ENCODE results near the gene SLC16A8. TPM values are rescaled to one million over a fixed set of nuclear protein-coding genes. Genes with fewer than 3 reads are reported as not detected.
"Not testable (repeated sequence)": the region's sequence is repeated elsewhere in the genome, so short reads cannot be mapped to it uniquely, and the experiment has no call there.

Gene SLC16A8
- total RNA-seq, 1 experiment from 2014 or later: not detected

GRCh38 chr22:38087855-38088254 is 3.9 kb upstream of the SLC16A8 start:
- DNase-seq (ENCODE audit: low read depth): no peak

GRCh38 chr22:38086942-38087341 is 3.0 kb upstream of the SLC16A8 start:
- DNase-seq (ENCODE audit: low read depth): no peak

- no peak for DNase-seq (ENCODE audit: low read depth)
Measured at GRCh38 chr22:38086001-38086845, 2.2 kb upstream of the SLC16A8 start.

- DNase-seq (ENCODE audit: low read depth): no peak
Measured at GRCh38 chr22:38085501-38085900, 1.5 kb upstream of the SLC16A8 start.

GRCh38 chr22:38085056-38085455 is 1.1 kb upstream of the SLC16A8 start:
- no peak for DNase-seq (ENCODE audit: low read depth)

GRCh38 chr22:38082986-38083710 is 836 bp downstream of the SLC16A8 start:
- DNase-seq (ENCODE audit: low read depth): no peak

GRCh38 chr22:38081941-38082828 is 1.8 kb downstream of the SLC16A8 start:
- DNase-seq (ENCODE audit: low read depth): no peak

- no peak for DNase-seq (ENCODE audit: low read depth)
Measured at GRCh38 chr22:38081636-38081940, 2.4 kb downstream of the SLC16A8 start.

- DNase-seq (ENCODE audit: low read depth): no peak
Measured at GRCh38 chr22:38080850-38081635, 2.9 kb downstream of the SLC16A8 start.

- DNase-seq (ENCODE audit: low read depth): no peak
Measured at GRCh38 chr22:38080474-38080849, 3.5 kb downstream of the SLC16A8 start.

- DNase-seq (ENCODE audit: low read depth): no peak
Measured at GRCh38 chr22:38079804-38080203, 4.2 kb downstream of the SLC16A8 start.

- not testable (repeated sequence) for DNase-seq (ENCODE audit: low read depth)
Measured at GRCh38 chr22:38079208-38079607, 4.8 kb downstream of the SLC16A8 start.

GRCh38 chr22:38078046-38078840 is 5.7 kb downstream of the SLC16A8 start:
- no peak for DNase-seq (ENCODE audit: low read depth)

- no peak for DNase-seq (ENCODE audit: low read depth)
Measured at GRCh38 chr22:38077595-38077994, 6.4 kb downstream of the SLC16A8 start.

- no peak for DNase-seq (ENCODE audit: low read depth)
Measured at GRCh38 chr22:38077096-38077495, 6.9 kb downstream of the SLC16A8 start.

GRCh38 chr22:38075961-38076360 is 8.0 kb downstream of the SLC16A8 start:
- no peak for DNase-seq (ENCODE audit: low read depth)

- no peak for DNase-seq (ENCODE audit: low read depth)
Measured at GRCh38 chr22:38075105-38075825, 8.7 kb downstream of the SLC16A8 start.

- DNase-seq (ENCODE audit: low read depth): no peak
Measured at GRCh38 chr22:38074181-38075104, 9.5 kb downstream of the SLC16A8 start.
